HepG2 (cell line): ENCODE measurements around the gene SHLD1. TPM values are rescaled to one million over a fixed set of nuclear protein-coding genes. Genes with fewer than 3 reads are reported as not detected.

Experiments used
- ATM ChIP-seq: fragments of 450-650 bp; IDR thresholded peaks from 2 replicates; pipeline ENCODE4 v1.7.1; 2017; ENCODE audit warnings: mild to moderate bottlenecking, borderline replicate concordance
- BRCA1 ChIP-seq: sonication (generic); formaldehyde crosslinking; IDR thresholded peaks from 2 replicates; pipeline ENCODE4 v1.4.0; 2020; ENCODE audit warnings: missing genetic modification reagents
- HES4 ChIP-seq: sonication (generic); formaldehyde crosslinking; IDR thresholded peaks from 2 replicates; pipeline ENCODE4 v1.9.0; 2021; ENCODE audit warnings: mild to moderate bottlenecking, missing genetic modification reagents, borderline replicate concordance
- NFE2 ChIP-seq: sonication (generic); formaldehyde crosslinking; IDR thresholded peaks from 2 replicates; pipeline ENCODE4 v1.4.0; 2020; ENCODE audit warnings: missing genetic modification reagents
- NRL ChIP-seq: sonication (generic); formaldehyde crosslinking; IDR thresholded peaks from 2 replicates; pipeline ENCODE4 v1.5.0; 2020; ENCODE audit warnings: missing genetic modification reagents, mild to moderate bottlenecking, moderate library complexity, borderline replicate concordance
- PHB2 ChIP-seq: fragments of 450-650 bp; IDR thresholded peaks from 2 replicates; pipeline ENCODE4 v1.6.1; 2018; ENCODE audit not compliant: partially characterized antibody
- ZNF660 ChIP-seq: sonication (generic); formaldehyde crosslinking; IDR thresholded peaks from 2 replicates; pipeline ENCODE4 v1.5.1; 2020; ENCODE audit warnings: mild to moderate bottlenecking, low read depth, missing genetic modification reagents, borderline replicate concordance
- polyA plus RNA-seq, 8 experiments: library from polyadenylated mRNA; depleted of rRNA in 3 of 8; stranded (reverse) in 7 of 8; unstranded in 1 of 8; fragments of >200 nt; fragmentation: Illumina TruSeq in 4 of 8; extraction: Trizol in 4 of 8; gene quantifications; 2 replicates each; pipeline versions ENCODE4 v1.2.1 to v1.2.3, GENCODE V29; 2011 to 2016; ENCODE audit warnings: low read depth in 4 of 8, missing spikeins in 1 of 8, mixed read lengths in 1 of 8; ENCODE audit not compliant: insufficient read depth in 1 of 8
- total RNA-seq, 5 experiments: library from RNA; depleted of rRNA; stranded (reverse); fragments of >200 nt; fragmentation: Illumina TruSeq; extraction: Trizol; gene quantifications; 2 replicates each; pipeline ENCODE4 v1.2.3, GENCODE V29; 2016; ENCODE audit warnings: low read depth in 1 of 5
- TF ChIP-seq, protein P1 (sequence below): sonication (generic); formaldehyde crosslinking; IDR thresholded peaks from 2 replicates; pipeline ENCODE4 v1.4.0; 2020; ENCODE audit warnings: mild to moderate bottlenecking, missing genetic modification reagents

SHLD1 gene
- total and polyA plus RNA-seq, 2 of the 13 experiments (the other 11 are each of a cell fraction or from before 2014, with no cell fraction given): 8.9 to 10.0 TPM

DNA sequence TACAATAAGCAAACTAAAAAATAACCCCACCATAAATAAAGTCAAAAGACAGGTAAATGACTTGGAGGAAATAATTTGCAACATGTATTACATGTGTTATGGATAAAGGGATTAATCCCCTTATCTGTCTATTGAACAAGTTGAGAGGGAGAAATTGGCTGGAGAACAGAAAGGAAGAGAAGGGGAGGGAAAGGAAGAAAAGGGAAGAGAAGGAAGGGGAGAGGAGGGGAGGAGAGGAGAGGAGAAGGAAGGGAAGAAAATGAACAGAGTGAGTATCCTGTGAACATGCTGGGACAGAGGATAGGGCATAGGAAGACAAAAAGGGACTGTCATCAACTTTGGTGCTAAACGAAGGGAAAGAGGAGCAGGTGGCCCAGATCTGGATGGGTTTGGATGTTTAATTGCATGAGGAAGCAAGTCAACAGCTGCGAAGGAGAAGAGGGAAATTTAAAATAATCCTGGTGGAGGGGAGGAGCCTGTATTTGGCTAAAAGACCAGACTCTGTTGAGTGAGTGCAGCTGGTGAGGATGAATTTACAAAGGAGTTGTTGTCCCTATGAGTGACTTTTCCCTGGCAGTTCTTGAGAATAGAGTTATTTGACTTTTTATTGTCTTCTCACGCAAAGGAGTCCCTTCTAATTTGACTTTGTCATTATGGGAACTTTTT, 14.2 kb upstream of the SHLD1 start (continued):
- TF ChIP-seq, protein P1, sequence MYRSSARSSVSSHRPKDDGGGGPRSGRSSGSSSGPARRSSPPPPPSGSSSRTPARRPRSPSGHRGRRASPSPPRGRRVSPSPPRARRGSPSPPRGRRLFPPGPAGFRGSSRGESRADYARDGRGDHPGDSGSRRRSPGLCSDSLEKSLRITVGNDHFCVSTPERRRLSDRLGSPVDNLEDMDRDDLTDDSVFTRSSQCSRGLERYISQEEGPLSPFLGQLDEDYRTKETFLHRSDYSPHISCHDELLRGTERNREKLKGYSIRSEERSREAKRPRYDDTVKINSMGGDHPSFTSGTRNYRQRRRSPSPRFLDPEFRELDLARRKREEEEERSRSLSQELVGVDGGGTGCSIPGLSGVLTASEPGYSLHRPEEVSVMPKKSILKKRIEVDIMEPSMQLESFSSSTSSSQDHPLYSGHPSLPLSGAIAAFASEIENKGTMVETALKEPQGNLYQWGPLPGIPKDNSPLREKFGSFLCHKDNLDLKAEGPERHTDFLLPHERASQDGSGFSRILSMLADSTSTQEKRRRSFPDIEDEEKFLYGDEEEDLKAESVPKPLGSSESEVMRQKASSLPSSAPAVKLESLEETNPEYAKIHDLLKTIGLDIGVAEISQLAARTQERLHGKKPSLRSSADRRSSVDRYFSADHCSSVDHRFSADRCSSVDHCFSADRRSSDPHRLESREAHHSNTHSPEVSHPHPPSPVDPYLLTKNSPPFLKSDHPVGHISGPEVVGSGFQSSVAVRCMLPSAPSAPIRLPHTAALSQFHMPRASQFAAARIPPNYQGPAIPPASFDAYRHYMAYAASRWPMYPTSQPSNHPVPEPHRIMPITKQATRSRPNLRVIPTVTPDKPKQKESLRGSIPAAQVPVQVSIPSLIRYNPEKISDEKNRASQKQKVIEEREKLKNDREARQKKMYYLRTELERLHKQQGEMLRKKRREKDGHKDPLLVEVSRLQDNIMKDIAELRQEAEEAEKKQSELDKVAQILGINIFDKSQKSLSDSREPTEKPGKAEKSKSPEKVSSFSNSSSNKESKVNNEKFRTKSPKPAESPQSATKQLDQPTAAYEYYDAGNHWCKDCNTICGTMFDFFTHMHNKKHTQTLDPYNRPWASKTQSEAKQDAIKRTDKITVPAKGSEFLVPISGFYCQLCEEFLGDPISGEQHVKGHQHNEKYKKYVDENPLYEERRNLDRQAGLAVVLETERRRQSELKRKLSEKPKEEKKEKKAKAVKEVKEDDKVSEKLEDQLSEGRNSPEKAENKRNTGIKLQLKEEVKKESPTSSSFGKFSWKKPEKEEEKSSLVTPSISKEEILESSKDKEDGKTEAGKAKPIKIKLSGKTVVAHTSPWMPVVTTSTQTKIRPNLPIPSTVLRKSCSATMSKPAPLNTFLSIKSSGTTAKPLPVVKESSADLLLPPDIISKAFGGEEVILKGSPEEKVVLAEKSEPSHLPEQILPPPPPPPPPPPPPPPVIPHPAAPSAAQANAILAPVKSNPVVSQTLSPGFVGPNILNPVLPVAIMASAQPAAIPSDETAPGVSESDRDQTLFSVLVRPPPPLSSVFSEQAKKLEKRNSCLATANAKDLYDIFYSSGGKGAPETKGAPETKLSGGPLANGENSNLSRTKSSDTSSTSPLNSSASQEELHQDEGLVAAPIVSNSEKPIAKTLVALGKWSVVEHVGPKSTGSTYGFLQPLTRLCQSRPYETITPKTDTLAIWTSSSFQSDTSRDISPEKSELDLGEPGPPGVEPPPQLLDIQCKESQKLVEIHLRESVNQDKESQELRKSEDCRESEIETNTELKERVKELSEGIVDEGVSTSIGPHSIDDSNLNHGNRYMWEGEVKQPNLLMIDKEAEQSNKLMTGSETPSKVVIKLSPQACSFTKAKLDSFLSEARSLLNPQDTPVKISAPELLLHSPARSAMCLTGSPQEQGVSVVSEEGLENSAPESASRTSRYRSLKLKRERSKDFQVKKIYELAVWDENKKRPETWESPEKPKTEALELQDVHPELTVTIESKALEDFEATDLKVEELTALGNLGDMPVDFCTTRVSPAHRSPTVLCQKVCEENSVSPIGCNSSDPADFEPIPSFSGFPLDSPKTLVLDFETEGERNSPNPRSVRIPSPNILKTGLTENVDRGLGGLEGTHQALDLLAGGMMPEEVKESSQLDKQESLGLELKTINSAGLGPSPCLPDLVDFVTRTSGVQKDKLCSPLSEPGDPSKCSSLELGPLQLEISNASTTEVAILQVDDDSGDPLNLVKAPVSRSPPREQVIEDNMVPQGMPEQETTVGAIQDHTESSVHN: no peak
- TF ChIP-seq HES4 (CRISPR knock-in tag) (no peak), PHB2 (peak; percentile 77), BRCA1 (CRISPR knock-in tag) (no peak), ZNF660 (CRISPR knock-in tag) (no peak), NFE2 (no peak), ATM (0 out of 2 replicates have a peak, but pooled peaks have one; percentile 19), NRL (no peak)
